Hepatocyte (in vitro differentiated cells): ENCODE results near the gene RPL39L.

Source experiments
- EZH2 ChIP-seq: fragments of 200-600 bp; sonication (generic); IDR thresholded peaks from 2 replicates; pipeline ENCODE4 v1.6.1; 2016; ENCODE audit warnings: antibody characterized with exemption, mild to moderate bottlenecking, borderline replicate concordance
- TF ChIP-seq, protein P1 (sequence below): fragments of 200-600 bp; sonication (generic); IDR thresholded peaks from 2 replicates; pipeline ENCODE4 v1.5.1; 2016; ENCODE audit warnings: antibody characterized with exemption, mild to moderate bottlenecking; ENCODE audit not compliant: poor library complexity

DNA sequence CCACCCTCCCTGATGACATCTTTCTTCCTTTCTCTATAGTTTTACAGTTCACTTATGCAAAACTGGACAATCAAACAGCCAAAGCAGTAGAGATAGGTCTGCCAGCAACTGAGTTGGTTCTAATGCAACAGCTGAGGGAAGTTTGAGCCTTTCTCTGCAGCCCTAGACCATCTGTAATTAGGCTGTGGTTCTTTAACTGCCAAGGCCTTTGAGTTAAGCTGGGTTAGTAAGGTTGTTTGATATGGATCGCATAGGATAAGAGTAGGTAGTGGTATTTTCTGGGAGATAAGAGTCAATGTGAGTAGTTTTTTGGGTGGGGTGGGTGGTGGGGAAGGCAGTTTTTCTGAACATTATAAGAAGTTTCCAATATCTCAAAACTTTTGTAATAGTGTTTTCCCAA lies 3.0 kb downstream of the RPL39L start:
- TF ChIP-seq, protein P1, sequence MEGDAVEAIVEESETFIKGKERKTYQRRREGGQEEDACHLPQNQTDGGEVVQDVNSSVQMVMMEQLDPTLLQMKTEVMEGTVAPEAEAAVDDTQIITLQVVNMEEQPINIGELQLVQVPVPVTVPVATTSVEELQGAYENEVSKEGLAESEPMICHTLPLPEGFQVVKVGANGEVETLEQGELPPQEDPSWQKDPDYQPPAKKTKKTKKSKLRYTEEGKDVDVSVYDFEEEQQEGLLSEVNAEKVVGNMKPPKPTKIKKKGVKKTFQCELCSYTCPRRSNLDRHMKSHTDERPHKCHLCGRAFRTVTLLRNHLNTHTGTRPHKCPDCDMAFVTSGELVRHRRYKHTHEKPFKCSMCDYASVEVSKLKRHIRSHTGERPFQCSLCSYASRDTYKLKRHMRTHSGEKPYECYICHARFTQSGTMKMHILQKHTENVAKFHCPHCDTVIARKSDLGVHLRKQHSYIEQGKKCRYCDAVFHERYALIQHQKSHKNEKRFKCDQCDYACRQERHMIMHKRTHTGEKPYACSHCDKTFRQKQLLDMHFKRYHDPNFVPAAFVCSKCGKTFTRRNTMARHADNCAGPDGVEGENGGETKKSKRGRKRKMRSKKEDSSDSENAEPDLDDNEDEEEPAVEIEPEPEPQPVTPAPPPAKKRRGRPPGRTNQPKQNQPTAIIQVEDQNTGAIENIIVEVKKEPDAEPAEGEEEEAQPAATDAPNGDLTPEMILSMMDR, result no peak
- no peak for TF ChIP-seq EZH2
